Heart left ventricle (tissue), 16 donors: ENCODE measurements around the gene FOXR1. TPM values are rescaled to one million over a fixed set of nuclear protein-coding genes. Genes with fewer than 3 reads are reported as not detected.
"Not testable (repeated sequence)": the region's sequence is repeated elsewhere in the genome, so short reads cannot be mapped to it uniquely, and the experiment has no call there.

Experiments
- ATAC-seq, 4 donors: fragments of 200-7000 bp; cut with Tn5 transposase; one replicate each; pipeline ENCODE4 v1.9.1; 2020 to 2022; ENCODE audit warnings: moderate library complexity in 4 of 4, mild to moderate bottlenecking in 3 of 4, moderate number of reproducible peaks in 1 of 4
- DNase-seq, 5 donors: peaks; one replicate each; pipeline ENCODE4 v3.0.0-alpha.2; 2020
- H3K27ac ChIP-seq, 12 donors: fragments of 200-600 bp; sonication (generic) in 4 of 12; one replicate each; pipeline versions ENCODE4 v1.5.0 to v1.8.0; 2016 to 2022; ENCODE audit warnings: mild to moderate bottlenecking in 2 of 12
- H3K27me3 ChIP-seq, 9 donors: fragments of 200-600 bp; sonication (generic) in 2 of 9; one replicate each; pipeline versions ENCODE4 v1.5.1 to v1.8.0; 2016 to 2022; ENCODE audit warnings: mild to moderate bottlenecking in 3 of 9
- H3K36me3 ChIP-seq, 9 donors: fragments of 200-600 bp; sonication (generic) in 2 of 9; one replicate each; pipeline versions ENCODE4 v1.5.0 to v1.8.0; 2018 to 2022; ENCODE audit warnings: mild to moderate bottlenecking in 2 of 9
- H3K4me1 ChIP-seq, 12 donors: fragments of 200-600 bp; sonication (generic) in 4 of 12; one replicate each; pipeline versions ENCODE4 v1.5.0 to v1.8.0; 2016 to 2022; ENCODE audit warnings: mild to moderate bottlenecking in 3 of 12
- H3K4me3 ChIP-seq, 12 donors: fragments of 200-600 bp; sonication (generic) in 4 of 12; one replicate each; pipeline versions ENCODE4 v1.5.0 to v1.8.0; 2017 to 2022; ENCODE audit warnings: mild to moderate bottlenecking in 9 of 12, moderate library complexity in 4 of 12
- H3K9me3 ChIP-seq, 12 donors: fragments of 200-600 bp; sonication (generic) in 4 of 12; one replicate each; pipeline versions ENCODE4 v1.5.0 to v1.8.0; 2016 to 2022; ENCODE audit warnings: mild to moderate bottlenecking in 1 of 12
- CTCF ChIP-seq, 12 donors: fragments of 200-600 bp; sonication (generic) in 4 of 12; IDR thresholded peaks; one replicate each; pipeline versions ENCODE4 v1.5.0 to v1.8.0; 2018 to 2022; ENCODE audit warnings: antibody characterized with exemption in 12 of 12, mild to moderate bottlenecking in 5 of 12
- POLR2A ChIP-seq, 2 donors: fragments of 450-650 bp; IDR thresholded peaks; one replicate each; pipeline ENCODE4 v1.6.1; 2017; ENCODE audit warnings: antibody characterized with exemption in 2 of 2, mild to moderate bottlenecking in 2 of 2, moderate library complexity in 2 of 2
- WGBS, 4 donors: extraction: QIAGEN DNeasy Blood & Tissue Kit in 2 of 4; methylation state at CpG; one replicate each; pipeline versions ENCODE4 v1.1.5 to v1.1.7; 2013 to 2018; 5-methylcytosine and 5-hydroxymethylcytosine counted together
- intact Hi-C, 10 donors: fragments of 100-400 bp; cut with DNase I; formaldehyde crosslinking; loops; one replicate each; pipeline versions ENCODE4 v1.11.1 to v1.14.2; 2022
- polyA plus RNA-seq, 2 donors: library from polyadenylated mRNA; stranded (reverse); fragments of 200-250 nt; gene quantifications; one replicate each; pipeline ENCODE4 v1.2.3, GENCODE V29; 2013
- total RNA-seq, 9 donors: library from RNA; depleted of rRNA in 2 of 9; stranded (reverse); fragments of >200 nt in 2 of 9; fragmentation: NEBNext Ultra II Directional in 3 of 9; extraction: Animal tissue kit (Norgen Biotek cat#: 25700) in 3 of 9; gene quantifications; one replicate each; pipeline versions ENCODE4 v1.1.0 to v1.2.4, GENCODE V29; 2016 to 2023
- donor health status: ischemic (EF 13 %, LVEDD 7.1; RV severe dilation, severe dysfunction).
- donor health status: healthy with polysubstance abuse.
- donor health status: DM: no; HTN: yes; CAD: no.
- donor health status: DM: no; HTN: no; CAD: no.
- donor health status: ischemic (EF 25% LVEDD 6.9; RV normal size, moderate dysfunction).
- donor health status: ischemic (EF 25% LVEDD 5.7; RV mildly dilated, moderate dysfunction).
- donor health status: healthy.
- donor health status: DM: yes; HTN: yes; CAD: no.
- donor health status: ischemic (EF 35%, LVEDD 5.7; RV mildly dilated, moderate dysfunction).
- donor health status: nonischemic (EF 11% LVEDD 7.7; RV severe dilation, severe dysfunction).
- donor health status: DM: yes; HTN: yes; CAD: no.
- donor health status: PGD.
- donor health status: ischemic (EF 29% LVEDD 5.4; RV normal size, mild dysfunction).
- donor health status: nonischemic (EF 23%, LVEDD 6.1; RV moderate dilation, normal function).

FOXR1 gene
- total and polyA plus RNA-seq, 11 donors: not detected

- TF ChIP-seq POLR2A (IDR thresholded peaks at IDR 0.05): no peak
- no peak for TF ChIP-seq CTCF (IDR thresholded peaks at IDR 0.05)
Measured at GRCh38 chr11:118958577-118958976, 13.0 kb upstream of the FOXR1 start.

GRCh38 chr11:118961189-118961588 is 10.4 kb upstream of the FOXR1 start:
- DNase-seq (no peak), ATAC-seq (no peak)
- no peak overlapping the region for H3K27ac ChIP-seq
- H3K36me3 ChIP-seq: no peaks in the 10 kb centered on the region
- H3K4me1 ChIP-seq: peaks cover 0 to 6% (median 0%) of the 10 kb centered on the region in 12 donors
- H3K27me3 ChIP-seq: no peaks in the 10 kb centered on the region
- no peaks in the 10 kb centered on the region for H3K9me3 ChIP-seq
- H3K4me3 ChIP-seq: no peak overlapping the region
- TF ChIP-seq CTCF (IDR thresholded peaks at IDR 0.05): no peak
- TF ChIP-seq POLR2A (IDR thresholded peaks at IDR 0.05): no peak
- 75 to 81% (median 79%) methylated on average over 4 to 5 of the region's 5 CpGs for WGBS, 4 donors
- intact Hi-C loops: no loop called here

More at GRCh38 chr11:118958577-118958976, 13.0 kb upstream of the FOXR1 start:
- Histone ChIP-seq H3K4me3 (no peak overlapping the region), H3K27me3 (no peaks in the 10 kb centered on the region), H3K27ac (no peak overlapping the region), H3K36me3 (no peaks in the 10 kb centered on the region), H3K4me1 (peaks cover 0 to 7% (median 0%) of the 10 kb centered on the region in 12 donors), H3K9me3 (no peaks in the 10 kb centered on the region)
- DNase-seq (no peak), ATAC-seq (no peak)
- intact Hi-C loops: loop anchor here in 5 of 10 donors (5.0 to 10.0 kb wide), 3 partner anchors 54 to 271 kb away; no protein-coding TSS in a partner anchor
- WGBS, 4 donors: 73 to 100% (median 83%) methylated on average over 2 of the region's 2 CpGs

- 50 to 54% (median 53%) methylated on average over 6 to 11 of the region's 11 CpGs for WGBS, 4 donors
- ATAC-seq: no peak
Measured at GRCh38 chr11:118961591-118961990, 10.0 kb upstream of the FOXR1 start.

GRCh38 chr11:118969508-118969907 is 2.1 kb upstream of the FOXR1 start:
- H3K4me1 ChIP-seq, intact Hi-C loops, H3K4me3 ChIP-seq: not testable (repeated sequence)

More at GRCh38 chr11:118961591-118961990, 10.0 kb upstream of the FOXR1 start:
- no peak overlapping the region for H3K4me3 ChIP-seq
- H3K9me3 ChIP-seq: no peaks in the 10 kb centered on the region
- TF ChIP-seq CTCF (IDR thresholded peaks at IDR 0.05) (no peak), POLR2A (IDR thresholded peaks at IDR 0.05) (no peak)
- H3K27ac ChIP-seq: no peak overlapping the region
- no peaks in the 10 kb centered on the region for H3K36me3 ChIP-seq
- intact Hi-C loops: no loop called here
- no peaks in the 10 kb centered on the region for H3K27me3 ChIP-seq
- no peak for DNase-seq
- peaks cover 0 to 2% (median 0%) of the 10 kb centered on the region in 12 donors for H3K4me1 ChIP-seq

GRCh38 chr11:118973985-118974384 is 2.4 kb downstream of the FOXR1 start:
- ATAC-seq (no peak), DNase-seq (no peak)
- H3K4me3 ChIP-seq: no peak overlapping the region
- H3K4me1 ChIP-seq: no peaks in the 10 kb centered on the region
- H3K36me3 ChIP-seq: no peaks in the 10 kb centered on the region
- intact Hi-C loops: no loop called here
- peaks cover 0 to 24% (median 6%) of the 10 kb centered on the region in 9 donors for H3K27me3 ChIP-seq
- no peaks in the 10 kb centered on the region for H3K9me3 ChIP-seq
- WGBS, 4 donors: 78 to 97% (median 93%) methylated on average over 2 of the region's 2 CpGs
- TF ChIP-seq POLR2A (IDR thresholded peaks at IDR 0.05) (no peak), CTCF (IDR thresholded peaks at IDR 0.05) (no peak)
- no peak overlapping the region for H3K27ac ChIP-seq

More at GRCh38 chr11:118969508-118969907, 2.1 kb upstream of the FOXR1 start:
- ATAC-seq, H3K9me3 ChIP-seq, H3K36me3 ChIP-seq, DNase-seq, H3K27ac ChIP-seq: not testable (repeated sequence)
- 91 to 95% (median 93%) methylated on average over 2 of the region's 2 CpGs for WGBS, 4 donors
- peaks cover 0 to 24% (median 6%) of the 10 kb centered on the region in 9 donors for H3K27me3 ChIP-seq
